Omental fat pad (tissue), 4 donors: Measurements from ENCODE around the gene VPS13C. TPM values are rescaled to one million over a fixed set of nuclear protein-coding genes. Genes with fewer than 3 reads are reported as not detected.

ENCODE experiments used
- ATAC-seq: fragments of 150-250 bp; one replicate; pipeline ENCODE4 v1.9.1; 2016; ENCODE audit warnings: mild to moderate bottlenecking, moderate library complexity; ENCODE audit not compliant: low FRiP score
- DNase-seq: peaks from one replicate; pipeline ENCODE4 v3.0.0-alpha.2; 2019; ENCODE audit warnings: low spot score
- CTCF ChIP-seq, 3 donors: fragments of 450-650 bp; IDR thresholded peaks; one replicate each; pipeline ENCODE4 v1.5.1; 2016 to 2017; ENCODE audit warnings: antibody characterized with exemption in 3 of 3, mild to moderate bottlenecking in 3 of 3, moderate library complexity in 2 of 3
- total RNA-seq, 4 donors: library from RNA; depleted of rRNA; stranded (reverse); fragments of >200 nt; gene quantifications; one replicate each; pipeline ENCODE4 v1.1.0, GENCODE V29; 2016

The VPS13C gene
- 100 to 1,000 TPM in 1 of 4 donors, 10 to 100 TPM in 3; 61.6 to 144 (median 75.8) TPM for total RNA-seq

GRCh38 chr15:62060113-62060895, at the start of gene VPS13C:
Gene VPS13C, minus strand, starts transcription at chr15:62060447. Its CDS starts 73 bp downstream, at chr15:62060374.
- TF ChIP-seq CTCF (IDR thresholded peaks at IDR 0.05): peak in 1 of 3 donors; percentile 17
- peak; percentile 57 for DNase-seq
- peak; percentile 98 for ATAC-seq

- DNase-seq: no peak
- no peak for TF ChIP-seq CTCF (IDR thresholded peaks at IDR 0.05)
- no peak for ATAC-seq
Measured at GRCh38 chr15:62109437-62109836, 49.2 kb upstream of the VPS13C start.

GRCh38 chr15:62108411-62108810, 48.2 kb upstream of the VPS13C start:
- DNase-seq: no peak
- TF ChIP-seq CTCF (IDR thresholded peaks at IDR 0.05): no peak
- no peak for ATAC-seq

GRCh38 chr15:62107571-62108121, 47.4 kb upstream of the VPS13C start:
- DNase-seq (no peak), ATAC-seq (no peak)
- no peak for TF ChIP-seq CTCF (IDR thresholded peaks at IDR 0.05)

GRCh38 chr15:62106096-62106495, 45.8 kb upstream of the VPS13C start:
- DNase-seq: no peak
- no peak for ATAC-seq

GRCh38 chr15:62105266-62105665, 45.0 kb upstream of the VPS13C start:
- no peak for TF ChIP-seq CTCF (IDR thresholded peaks at IDR 0.05)
- DNase-seq: no peak
- ATAC-seq: no peak

More at GRCh38 chr15:62106096-62106495, 45.8 kb upstream of the VPS13C start:
- no peak for TF ChIP-seq CTCF (IDR thresholded peaks at IDR 0.05)

GRCh38 chr15:62104846-62105245, 44.6 kb upstream of the VPS13C start:
- ATAC-seq (no peak), DNase-seq (no peak)
- no peak for TF ChIP-seq CTCF (IDR thresholded peaks at IDR 0.05)
